Nephron (organoid): ENCODE measurements around the gene SEC24B.

Source experiments
- H3K27ac Mint-ChIP-seq, 3 experiments: 2 replicates each; pipeline ENCODE4 v1.8.0; 2020; ENCODE audit warnings: mixed read lengths in 3 of 3, mild to moderate bottlenecking in 2 of 3, moderate library complexity in 1 of 3
- H3K27me3 Mint-ChIP-seq: 2 replicates; pipeline ENCODE4 v1.8.0; 2021; ENCODE audit warnings: low read depth, mild to moderate bottlenecking, moderate library complexity, mixed read lengths
- H3K36me3 Mint-ChIP-seq: 2 replicates; pipeline ENCODE4 v1.8.0; 2020; ENCODE audit warnings: low read depth, mixed read lengths
- H3K4me1 Mint-ChIP-seq: 2 replicates; pipeline ENCODE4 v1.8.0; 2020; ENCODE audit warnings: mixed read lengths
- H3K4me3 Mint-ChIP-seq, 3 experiments: 2 replicates each; pipeline ENCODE4 v1.8.0; 2020; ENCODE audit warnings: mild to moderate bottlenecking in 3 of 3, mixed read lengths in 3 of 3, moderate library complexity in 2 of 3
- H3K9me3 Mint-ChIP-seq: 2 replicates; pipeline ENCODE4 v1.8.0; 2020; ENCODE audit warnings: mixed read lengths
- TF ChIP-seq, protein P1 (sequence below), 3 experiments: fragments of 200-600 bp; sonication (generic); IDR thresholded peaks; one replicate each; pipeline ENCODE4 v1.5.0; 2021; ENCODE audit warnings: antibody characterized with exemption in 3 of 3; ENCODE audit not compliant: unreplicated experiment in 3 of 3

SEC24B gene

DNA sequence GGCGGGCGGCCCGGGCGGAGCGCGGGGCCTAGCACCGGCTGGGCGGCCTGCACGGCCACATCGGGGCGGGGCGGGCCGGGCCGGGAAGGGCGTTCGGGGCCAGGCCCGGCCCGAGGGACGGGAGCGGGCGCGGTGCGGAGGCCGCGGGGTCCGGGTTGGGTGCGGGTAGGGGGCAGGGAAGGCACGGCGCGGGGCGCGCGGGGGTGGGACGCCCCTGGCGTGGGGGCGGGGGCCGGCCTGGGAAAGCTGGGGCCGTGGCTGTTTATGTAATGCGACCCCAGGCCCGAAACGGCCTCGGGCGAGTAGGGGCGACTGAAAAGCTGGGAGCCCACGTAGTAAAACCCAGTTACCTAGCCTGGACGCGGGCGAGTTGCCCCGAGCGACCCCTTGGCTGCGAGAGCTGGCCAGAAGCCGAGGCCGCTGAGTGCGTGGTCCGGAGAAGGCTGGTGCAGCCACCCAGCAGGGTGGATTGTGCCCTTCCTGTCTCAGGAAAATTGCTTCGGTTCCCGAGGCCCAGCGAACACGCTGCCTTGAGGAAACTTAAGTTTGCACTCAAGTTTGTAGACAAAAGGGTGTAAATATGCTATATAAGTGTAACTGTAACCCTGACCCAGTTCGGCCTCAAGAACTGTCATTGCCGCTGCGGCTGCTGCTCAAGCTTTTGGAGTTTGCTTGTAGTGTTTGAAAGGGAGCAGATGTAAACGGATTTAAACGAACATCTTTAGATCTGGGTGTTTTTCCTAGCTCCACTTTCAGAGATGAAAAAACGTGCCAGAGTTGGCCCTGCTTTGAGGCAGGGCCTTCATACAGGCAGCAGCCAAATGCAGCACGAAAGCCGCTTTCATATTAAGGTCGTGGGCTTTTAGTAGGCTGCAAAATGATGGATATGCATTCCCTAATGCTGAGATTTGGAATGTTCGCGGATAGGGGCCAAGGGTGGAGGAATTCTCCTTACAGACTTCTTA, 674 bp downstream of the SEC24B start:
- peak overlapping the region; percentile 95 to 100 (median 96) for H3K27ac Mint-ChIP-seq
- peaks cover 19% of the 10 kb centered on the region for H3K36me3 Mint-ChIP-seq
- no peaks in the 10 kb centered on the region for H3K27me3 Mint-ChIP-seq
- H3K4me1 Mint-ChIP-seq: peaks cover 51% of the 10 kb centered on the region
- H3K9me3 Mint-ChIP-seq: no peaks in the 10 kb centered on the region
- TF ChIP-seq, protein P1, sequence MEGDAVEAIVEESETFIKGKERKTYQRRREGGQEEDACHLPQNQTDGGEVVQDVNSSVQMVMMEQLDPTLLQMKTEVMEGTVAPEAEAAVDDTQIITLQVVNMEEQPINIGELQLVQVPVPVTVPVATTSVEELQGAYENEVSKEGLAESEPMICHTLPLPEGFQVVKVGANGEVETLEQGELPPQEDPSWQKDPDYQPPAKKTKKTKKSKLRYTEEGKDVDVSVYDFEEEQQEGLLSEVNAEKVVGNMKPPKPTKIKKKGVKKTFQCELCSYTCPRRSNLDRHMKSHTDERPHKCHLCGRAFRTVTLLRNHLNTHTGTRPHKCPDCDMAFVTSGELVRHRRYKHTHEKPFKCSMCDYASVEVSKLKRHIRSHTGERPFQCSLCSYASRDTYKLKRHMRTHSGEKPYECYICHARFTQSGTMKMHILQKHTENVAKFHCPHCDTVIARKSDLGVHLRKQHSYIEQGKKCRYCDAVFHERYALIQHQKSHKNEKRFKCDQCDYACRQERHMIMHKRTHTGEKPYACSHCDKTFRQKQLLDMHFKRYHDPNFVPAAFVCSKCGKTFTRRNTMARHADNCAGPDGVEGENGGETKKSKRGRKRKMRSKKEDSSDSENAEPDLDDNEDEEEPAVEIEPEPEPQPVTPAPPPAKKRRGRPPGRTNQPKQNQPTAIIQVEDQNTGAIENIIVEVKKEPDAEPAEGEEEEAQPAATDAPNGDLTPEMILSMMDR (IDR thresholded peaks at IDR 0.05; ENCODE audit: unreplicated experiment in 3 of 3): no peak
- H3K4me3 Mint-ChIP-seq: peak overlapping the region; percentile 82 to 95 (median 90)

DNA sequence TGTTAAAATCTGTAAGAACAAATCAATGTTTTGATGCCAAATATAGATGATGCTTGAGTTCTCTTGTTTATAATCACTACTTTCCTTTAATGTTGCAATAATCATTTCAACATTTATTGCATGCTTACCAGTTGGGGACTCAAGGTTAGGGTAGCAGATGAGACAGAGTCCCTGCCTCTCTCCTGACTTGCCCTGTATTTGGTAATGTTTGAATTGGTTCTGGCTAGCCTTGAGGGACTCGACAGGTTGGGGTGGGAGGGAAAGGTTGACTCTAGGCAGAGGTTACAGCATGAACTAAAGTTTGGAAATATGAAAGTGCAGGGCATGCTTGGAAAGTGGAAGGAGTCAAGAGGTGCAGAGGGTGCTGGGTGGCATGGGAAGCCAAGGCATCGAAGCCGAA, 2.0 kb downstream of the SEC24B start:
- TF ChIP-seq, protein P1 (IDR thresholded peaks at IDR 0.05; ENCODE audit: unreplicated experiment in 3 of 3): no peak
- H3K4me3 Mint-ChIP-seq: peak overlapping the region; percentile 82 to 95 (median 90)
- no peaks in the 10 kb centered on the region for H3K27me3 Mint-ChIP-seq
- no peaks in the 10 kb centered on the region for H3K9me3 Mint-ChIP-seq
- peaks cover 58% of the 10 kb centered on the region for H3K4me1 Mint-ChIP-seq
- H3K27ac Mint-ChIP-seq: peak overlapping the region; percentile 90 to 97 (median 96)
- H3K36me3 Mint-ChIP-seq: peaks cover 6% of the 10 kb centered on the region

- H3K9me3 Mint-ChIP-seq: no peaks in the 10 kb centered on the region
- H3K4me3 Mint-ChIP-seq: peak overlapping the region; percentile 82 to 95 (median 90)
- peaks cover 64% of the 10 kb centered on the region for H3K4me1 Mint-ChIP-seq
- H3K27ac Mint-ChIP-seq: peak overlapping the region in 1 of 3 experiments; percentile 90
- no peaks in the 10 kb centered on the region for H3K27me3 Mint-ChIP-seq
- H3K36me3 Mint-ChIP-seq: no peaks in the 10 kb centered on the region
- TF ChIP-seq, protein P1 (IDR thresholded peaks at IDR 0.05; ENCODE audit: unreplicated experiment in 3 of 3): no peak
Observed at GRCh38 chr4:109436504-109436903, 2.9 kb downstream of the SEC24B start.

DNA sequence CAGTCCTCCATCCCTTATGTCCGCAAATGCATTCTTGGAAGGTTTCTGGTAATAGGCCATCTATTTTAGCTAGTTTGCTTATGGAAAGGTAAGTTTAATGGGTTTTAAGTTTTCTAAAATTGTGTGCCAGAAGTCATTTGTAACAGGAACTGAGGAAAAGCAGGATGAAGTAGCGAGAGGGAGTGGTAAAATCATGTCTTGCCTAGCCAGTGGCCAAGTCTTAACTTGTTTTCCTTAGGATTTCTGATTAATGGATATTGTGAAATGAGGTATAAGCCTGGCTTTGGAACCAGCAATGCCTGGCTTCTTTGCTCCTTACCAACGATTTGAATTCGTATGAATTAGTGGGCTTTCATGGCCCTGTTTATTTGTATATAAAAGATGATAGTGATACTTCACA, 7.3 kb downstream of the SEC24B start:
- Mint-ChIP-seq H3K27ac (peak overlapping the region in 2 of 3 experiments; percentile 7 to 12), H3K9me3 (peaks cover 5% of the 10 kb centered on the region), H3K4me1 (peaks cover 55% of the 10 kb centered on the region), H3K4me3 (no peak overlapping the region), H3K36me3 (peaks cover 17% of the 10 kb centered on the region), H3K27me3 (no peaks in the 10 kb centered on the region)
- TF ChIP-seq, protein P1 (IDR thresholded peaks at IDR 0.05; ENCODE audit: unreplicated experiment in 3 of 3): no peak

DNA sequence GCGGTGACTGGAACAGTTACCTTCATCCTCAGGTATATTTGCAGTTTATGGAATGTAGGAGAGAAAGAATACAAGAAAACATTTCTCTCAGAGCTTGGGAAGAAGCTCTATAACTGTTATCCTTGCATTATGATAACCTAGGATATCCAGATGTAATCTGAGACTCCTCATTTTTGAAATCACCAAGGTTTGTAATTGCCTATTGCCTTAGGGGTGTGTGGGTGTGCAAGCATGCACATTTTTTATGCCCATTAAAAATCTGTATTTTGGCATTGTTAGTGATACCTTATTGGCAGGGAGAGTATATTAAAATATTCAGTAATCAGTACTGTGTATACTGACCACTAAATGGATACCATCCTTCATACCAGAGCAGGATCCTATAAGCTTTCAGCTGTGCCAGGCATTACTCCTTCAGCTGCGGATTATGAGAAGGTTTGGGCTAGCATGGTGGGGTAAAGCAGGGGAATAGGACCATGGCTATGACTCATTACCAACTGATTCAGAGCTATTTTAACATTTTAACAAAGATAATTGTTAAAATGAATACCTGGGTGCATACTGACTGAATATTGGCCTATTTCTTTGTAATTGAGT, 8.3 kb downstream of the SEC24B start:
- H3K9me3 Mint-ChIP-seq: peaks cover 9% of the 10 kb centered on the region
- no peak overlapping the region for H3K27ac Mint-ChIP-seq
- TF ChIP-seq, protein P1 (IDR thresholded peaks at IDR 0.05; ENCODE audit: unreplicated experiment in 3 of 3): no peak
- H3K27me3 Mint-ChIP-seq: no peaks in the 10 kb centered on the region
- no peak overlapping the region for H3K4me3 Mint-ChIP-seq
- H3K4me1 Mint-ChIP-seq: peaks cover 46% of the 10 kb centered on the region
- H3K36me3 Mint-ChIP-seq: peaks cover 28% of the 10 kb centered on the region
